COLO668 (cell line): ENCODE data around the gene CC2D1A.
"Not testable (repeated sequence)": the region's sequence is repeated elsewhere in the genome, so short reads cannot be mapped to it uniquely, and the experiment has no call there.

Source experiments
- DNase-seq: peaks from one replicate; lab custom pipeline; 2025; ENCODE audit not compliant: unreplicated experiment; lab: John Stamatoyannopoulos, UW

The CC2D1A gene

DNA sequence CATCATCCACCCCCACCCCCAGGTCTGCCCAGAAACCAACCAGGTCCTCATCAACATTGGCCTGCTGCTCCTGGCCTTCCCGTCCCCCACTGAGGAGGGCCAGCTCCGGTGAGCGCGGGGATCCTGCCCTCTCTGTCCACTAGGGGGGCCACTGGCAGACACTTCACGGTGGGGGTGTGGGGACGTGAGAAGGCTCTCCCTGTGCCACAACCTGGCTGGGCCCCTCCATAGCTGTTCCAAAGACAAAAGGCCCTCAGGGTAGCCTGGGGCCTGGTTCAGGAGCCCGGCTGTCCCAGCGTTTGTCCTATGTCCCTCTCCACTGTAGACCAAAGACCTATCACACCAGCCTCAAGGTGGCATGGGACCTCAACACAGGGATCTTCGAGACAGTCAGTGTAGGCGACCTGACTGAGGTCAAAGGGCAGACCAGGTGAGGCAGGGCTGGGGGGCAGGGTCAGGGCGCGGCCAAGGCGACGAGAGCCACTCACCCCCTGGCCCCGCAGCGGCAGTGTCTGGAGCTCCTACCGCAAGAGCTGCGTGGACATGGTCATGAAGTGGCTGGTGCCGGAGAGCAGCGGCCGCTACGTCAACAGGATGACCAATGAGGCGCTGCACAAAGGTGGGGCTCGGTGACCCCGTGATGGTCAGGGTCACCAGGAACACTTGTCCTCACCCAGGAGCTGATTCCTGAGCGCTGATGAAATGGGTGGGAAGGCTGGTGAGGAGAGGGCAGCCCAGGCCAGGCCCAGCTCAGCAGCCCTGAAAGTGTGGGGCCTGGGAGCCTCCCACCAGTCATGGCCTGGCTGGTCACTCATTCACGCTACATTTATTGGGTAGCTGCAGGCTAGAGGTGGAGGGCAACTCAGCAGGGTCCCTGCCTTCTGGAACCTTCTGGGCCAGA lies 54.2 kb downstream of the CC2D1A start:
- no peak for DNase-seq

DNA sequence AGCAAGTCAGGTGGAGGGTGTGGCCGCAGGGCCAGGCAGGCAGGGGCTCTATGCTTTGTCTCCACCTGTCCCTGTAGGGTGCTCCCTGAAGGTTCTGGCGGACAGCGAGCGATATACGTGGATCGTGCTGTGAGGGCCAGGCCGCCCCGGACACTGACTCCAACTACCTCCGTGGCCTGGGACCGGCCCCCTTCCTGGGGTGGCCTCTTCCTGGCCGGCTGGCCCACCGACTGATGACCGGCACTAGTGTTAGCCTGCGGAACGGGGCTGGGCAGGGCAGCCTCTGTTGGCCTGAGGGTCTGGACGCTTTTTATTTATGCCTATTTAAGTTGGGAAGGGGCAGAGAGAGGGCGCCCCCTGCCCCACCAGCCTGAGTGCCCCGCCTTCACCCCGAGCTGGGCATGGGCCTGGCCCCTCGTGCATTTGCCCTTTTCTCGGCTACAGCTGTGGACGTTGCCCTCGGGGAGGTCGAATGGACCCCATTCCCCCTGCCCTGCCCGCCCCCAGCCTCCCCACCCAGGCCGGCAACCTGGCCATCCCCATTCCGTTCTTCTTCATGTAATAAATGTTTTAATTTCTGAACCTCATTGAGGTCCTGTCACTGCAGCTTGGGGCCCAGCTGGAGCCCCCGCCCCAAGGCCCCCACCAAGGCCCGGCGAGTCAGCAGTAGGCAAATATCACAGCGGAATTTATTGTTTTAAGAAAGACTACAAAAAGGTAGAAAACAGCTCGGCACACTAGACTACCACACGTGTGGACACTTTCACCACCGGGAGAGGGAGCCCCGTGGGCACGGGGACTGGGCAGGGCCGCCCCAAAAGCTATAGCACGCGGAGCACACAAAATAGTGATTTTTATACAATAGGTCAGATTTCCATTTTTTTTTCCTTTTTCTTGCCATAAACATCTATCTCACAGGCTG lies 55.1 kb downstream of the CC2D1A start:
- DNase-seq = no peak

DNA sequence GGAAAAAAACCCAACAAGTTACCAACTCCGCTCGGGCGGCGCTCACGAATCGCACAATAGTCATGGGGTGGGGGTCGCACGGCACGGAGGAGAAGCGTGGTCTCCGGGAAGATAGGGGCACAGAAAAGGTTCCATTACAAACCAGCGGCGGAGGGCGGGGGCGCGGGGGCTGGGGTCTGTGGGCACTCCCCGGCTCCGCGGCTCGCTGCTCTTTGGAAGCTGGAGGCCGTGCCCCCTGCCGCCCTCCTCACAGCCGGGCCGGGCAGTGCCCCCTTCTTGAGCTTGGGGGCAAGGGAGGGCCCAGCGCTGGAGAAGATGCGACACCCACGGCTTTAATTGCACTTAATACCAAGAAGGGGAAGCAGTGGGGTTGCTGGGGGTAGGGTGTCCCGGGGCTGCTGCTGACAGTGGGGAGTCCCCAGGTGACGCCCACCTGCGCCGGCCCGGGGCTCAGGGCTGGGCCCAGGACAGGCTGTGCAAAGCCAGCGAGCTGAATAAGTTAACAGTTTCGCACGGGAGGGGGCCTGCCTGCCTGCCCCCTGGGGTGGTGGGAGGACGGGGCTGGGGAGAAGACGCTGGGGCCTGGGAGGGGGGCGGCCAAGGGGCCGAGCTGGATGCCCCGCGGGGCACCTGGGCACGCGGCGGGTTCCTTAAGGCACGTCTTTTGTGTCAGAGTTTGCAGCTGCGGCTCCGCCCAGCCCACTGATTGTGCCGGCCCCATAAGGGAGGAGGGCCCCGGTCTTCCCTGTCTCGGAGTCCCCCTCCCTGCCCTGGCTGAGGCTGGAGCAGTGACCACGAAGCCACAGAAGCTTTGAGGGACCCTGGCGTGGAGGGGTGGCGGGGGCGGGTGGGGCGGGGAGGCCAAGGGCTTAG lies 56.1 kb downstream of the CC2D1A start:
- no peak for DNase-seq

DNA sequence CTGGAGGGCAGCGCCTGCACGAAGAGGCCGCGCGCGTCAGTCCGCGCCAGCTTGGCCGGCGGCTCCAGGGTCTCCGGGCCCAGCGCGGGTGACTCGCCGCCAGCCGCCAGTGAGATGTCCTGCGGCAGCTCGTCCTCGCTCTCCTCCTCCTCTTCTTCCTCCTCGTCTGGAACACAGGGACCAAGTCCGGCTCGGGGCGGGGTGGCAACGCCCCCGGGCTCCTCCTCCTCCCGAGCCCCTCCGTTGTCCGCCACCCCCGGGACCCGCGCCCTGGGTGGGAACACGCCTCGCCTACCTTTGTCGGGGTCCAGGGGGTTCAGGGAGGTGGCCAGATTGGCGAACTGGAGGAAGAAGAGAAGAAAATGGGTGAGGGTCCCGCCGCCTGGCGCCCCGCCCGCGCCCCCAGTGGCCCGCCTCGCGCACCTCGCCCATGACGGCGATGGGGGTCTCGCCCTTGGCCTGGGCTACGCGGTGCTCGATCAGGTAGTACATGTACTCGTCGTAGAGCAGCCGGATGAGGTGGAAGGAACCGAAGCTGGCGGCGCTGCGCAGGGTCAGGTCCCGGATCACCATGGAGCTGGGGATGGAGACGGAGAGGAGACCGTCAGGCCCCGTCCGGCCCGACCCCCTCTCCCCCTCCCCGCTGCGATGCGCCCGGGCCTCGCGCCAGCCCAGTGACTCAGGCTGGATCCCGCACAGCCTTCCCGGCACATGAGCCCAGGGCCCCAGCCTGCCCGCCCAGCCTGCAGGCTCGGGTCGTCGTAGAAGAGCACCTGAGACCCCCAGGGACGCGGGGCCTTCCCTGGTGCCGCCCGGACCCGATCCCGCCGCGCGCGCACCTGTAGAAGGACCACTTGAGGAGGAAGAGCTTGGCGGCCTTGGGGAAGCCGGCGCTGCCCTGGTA lies 57.0 kb downstream of the CC2D1A start:
- DNase-seq = no peak

DNA sequence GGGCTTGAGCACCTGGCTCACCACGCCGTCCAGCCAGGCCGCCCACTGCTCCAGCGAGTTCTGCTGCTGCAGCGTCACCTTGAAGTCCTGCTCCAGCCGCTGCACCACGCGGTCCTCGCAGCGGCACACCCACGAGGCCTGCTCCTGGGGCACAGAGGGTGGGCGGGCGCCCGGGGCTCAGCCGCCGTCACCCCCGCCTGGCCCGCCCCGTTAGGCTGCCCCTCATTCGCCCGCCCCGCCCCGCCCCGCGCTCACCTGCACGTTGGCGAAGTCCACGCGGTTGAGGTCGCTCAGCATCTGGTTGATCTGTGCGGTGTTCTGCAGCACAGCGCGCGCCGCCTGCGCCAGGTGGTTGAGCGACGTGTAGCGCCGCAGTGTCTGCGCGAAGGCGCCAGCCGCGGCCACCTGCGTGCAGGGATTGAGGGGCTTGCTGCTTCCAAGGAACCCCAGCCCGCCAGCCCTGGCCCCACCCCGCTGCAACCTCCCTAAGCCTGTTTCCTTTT lies 57.7 kb downstream of the CC2D1A start:
- DNase-seq = no peak

- DNase-seq = no peak
These were observed 58.8 kb downstream of the CC2D1A start for GRCh38 chr19:13964776-13965175.

DNA sequence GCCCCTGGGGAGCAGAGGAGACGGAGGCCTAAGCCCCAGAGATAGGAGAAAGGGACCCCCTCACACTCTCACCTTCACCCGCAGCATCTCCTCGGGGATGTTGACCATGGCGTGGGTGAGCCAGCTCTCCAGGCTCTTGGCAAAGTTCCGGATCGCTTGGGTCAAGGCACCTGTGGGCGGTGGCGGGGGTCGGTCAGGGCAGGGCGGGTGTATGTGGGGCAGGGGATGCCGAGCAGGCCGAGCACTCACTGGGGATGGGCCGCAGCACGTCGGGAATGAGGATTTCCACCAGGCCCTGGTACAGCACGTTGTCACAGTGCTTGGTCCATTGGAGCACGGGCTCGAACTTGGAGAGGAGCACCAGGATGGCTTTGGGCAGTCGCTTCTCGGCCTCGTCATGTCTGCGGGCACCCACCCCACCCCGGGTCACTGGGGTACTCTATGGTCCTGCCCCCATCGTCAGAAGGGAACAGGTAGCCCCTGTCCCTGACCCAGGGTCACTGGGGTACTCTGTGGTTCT lies 59.4 kb downstream of the CC2D1A start:
- DNase-seq = no peak

GRCh38 chr19:13965926-13966683 lies 60.1 kb downstream of the CC2D1A start:
- DNase-seq = no peak

DNA sequence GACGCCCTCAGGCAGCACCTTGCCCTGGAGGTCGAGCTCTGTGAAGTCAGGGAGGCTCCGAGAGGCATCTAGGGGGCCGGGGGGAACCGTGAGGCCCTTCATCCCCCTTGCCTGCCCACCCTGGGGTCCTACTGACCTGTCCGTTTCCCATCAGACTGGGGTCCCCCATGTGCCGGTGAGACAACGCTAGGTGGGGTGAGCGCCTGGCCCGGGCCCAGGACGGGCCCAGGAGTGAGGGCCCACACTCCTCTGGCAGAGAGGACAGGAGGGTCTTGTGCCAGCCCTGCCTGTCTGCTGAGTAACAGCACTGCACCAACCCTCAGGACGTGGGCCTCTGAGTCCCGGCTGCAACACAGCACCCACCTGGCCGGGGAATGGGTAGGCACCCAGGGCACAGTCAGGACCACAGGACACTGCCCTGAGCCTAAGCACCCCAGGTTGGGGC lies 60.7 kb downstream of the CC2D1A start:
- DNase-seq = no peak

DNA sequence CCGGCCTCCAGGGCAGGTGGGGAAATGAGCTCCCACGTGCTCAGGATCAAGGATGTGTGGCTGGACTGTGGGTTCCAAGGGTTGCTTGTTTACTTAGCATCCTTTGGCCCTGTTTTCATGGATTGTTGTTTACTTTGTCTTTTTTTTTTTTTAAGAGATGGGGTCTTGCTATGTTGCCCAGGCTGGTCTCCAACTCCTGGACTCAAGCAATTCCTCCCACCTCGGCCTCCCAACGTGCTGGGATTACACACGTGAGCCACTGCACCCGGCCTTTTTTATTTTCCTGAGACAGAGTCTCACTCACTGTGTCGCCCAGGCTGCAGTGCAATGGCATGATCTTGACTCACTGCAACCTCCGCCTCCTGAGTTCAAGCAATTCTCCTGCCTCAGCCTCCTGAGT lies 61.2 kb downstream of the CC2D1A start:
- not testable (repeated sequence) for DNase-seq

DNA sequence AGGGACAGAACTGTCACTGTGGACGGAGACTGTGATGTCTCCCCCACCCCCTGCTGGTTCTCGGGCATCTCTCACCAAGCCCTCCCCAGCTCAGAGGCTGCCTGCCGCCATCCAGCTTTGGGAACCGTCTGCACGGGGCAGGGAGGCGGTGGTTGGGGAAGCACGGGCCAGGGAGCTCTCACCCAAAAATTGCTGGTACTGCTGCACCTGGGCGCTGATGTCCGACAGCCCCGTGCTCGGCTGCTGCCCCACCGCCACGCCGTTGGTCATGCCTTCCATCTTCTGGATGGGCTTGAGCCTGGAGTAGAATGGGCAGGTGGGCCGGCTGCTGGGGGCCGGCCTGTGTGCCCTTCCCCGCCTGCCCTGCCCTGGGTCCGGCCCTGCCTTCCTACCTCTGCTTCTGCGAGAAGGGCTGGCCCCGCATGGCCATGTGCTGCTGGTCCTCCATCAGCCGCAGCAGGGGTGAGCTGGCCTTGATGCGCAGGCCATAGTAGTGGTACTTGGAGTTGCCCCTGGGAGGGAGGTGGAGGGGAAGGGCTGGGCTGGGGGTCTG lies 62.5 kb downstream of the CC2D1A start:
- DNase-seq = no peak

DNA sequence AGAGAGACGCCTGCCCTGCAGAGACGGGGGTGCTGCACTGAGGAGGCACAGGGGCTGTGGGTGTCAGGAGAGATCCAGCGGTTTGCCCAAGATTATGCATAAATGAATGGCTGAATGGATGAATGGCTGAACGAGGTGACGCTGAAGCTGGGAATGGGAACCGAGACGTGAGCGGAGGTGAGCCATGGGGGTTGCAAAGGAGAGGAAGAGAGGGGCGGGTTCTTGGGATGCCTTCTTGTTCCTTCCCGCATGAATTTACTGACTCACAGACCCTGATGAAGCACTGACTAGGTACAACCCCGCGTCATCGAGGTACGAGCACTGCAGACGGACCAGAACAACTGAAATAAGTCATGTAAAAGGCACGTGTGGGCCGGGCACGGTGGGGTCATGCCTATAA lies 63.0 kb downstream of the CC2D1A start:
- DNase-seq = no peak

- DNase-seq = no peak
These were observed 63.9 kb downstream of the CC2D1A start for GRCh38 chr19:13969897-13970296.

DNA sequence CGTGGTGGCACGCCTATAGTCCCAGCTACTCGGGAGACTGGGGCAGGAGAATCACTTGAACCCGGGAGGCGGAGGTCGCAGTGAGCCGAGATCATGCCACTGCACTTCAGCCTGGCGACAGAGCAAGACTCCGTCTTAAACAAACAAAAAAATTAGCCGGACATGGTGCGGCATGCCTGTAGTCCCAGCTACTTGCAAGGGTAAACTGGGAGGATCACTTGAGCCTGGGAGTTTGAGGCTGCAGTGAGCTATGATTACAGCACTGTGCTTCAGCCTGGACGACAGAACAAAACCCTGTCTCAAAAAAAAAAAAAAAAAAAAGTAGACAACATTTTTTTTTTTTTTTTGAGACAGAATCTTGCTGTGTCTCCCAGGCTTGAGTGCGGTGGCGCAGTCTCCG lies 65.9 kb downstream of the CC2D1A start:
- not testable (repeated sequence) for DNase-seq

GRCh38 chr19:13972368-13973155 lies 66.6 kb downstream of the CC2D1A start:
- DNase-seq = no peak

DNA sequence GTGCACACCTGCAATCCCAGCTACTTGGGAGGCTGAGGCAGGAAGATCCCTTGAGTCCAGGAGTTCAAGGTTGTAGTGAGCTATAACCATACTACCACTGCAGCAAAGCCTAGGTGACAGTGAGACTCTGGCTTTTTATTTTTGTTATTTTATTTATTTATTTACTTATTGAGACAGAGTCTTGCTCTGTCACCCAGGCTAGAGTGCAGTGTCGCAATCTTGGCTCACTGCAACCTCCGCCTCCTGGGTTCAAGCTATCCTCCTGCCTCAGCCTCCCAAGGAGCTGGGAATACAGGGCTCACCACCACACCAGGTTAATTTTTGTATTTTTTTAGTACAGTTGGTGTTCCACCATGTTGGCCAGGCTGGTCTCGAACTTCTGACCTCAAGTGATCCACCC lies 67.5 kb downstream of the CC2D1A start:
- DNase-seq = not testable (repeated sequence)

DNA sequence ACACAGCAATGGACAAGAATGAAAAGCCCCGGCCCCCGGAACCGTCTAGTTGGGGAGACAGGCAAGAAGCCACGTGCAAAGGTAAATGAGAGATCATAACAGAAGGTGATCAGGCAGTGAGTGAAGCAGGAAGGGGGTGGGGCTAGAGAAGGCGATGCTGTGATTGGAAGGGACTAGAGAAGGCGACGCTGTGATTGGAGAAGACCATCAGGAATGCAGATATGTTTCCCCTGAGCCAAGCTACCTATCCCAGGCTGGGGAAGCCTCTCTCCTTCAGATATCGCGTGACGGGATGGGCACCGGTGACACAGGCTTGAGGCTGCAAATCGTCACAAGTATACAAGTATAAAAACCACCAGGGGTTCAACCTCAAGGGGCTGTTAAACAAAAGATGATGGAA lies 68.1 kb downstream of the CC2D1A start:
- DNase-seq = no peak

GRCh38 chr19:13975870-13976269 lies 69.9 kb downstream of the CC2D1A start:
- DNase-seq = no peak
